GM21723 (cell line): ENCODE data around the gene CTSK.

Experiments used
- ATAC-seq: cut with Tn5 transposase; IDR thresholded peaks from one replicate; pipeline ENCODE4 v1.9.1; 2021; ENCODE audit warnings: mild to moderate bottlenecking, moderate library complexity; ENCODE audit not compliant: unreplicated experiment

Gene CTSK

DNA sequence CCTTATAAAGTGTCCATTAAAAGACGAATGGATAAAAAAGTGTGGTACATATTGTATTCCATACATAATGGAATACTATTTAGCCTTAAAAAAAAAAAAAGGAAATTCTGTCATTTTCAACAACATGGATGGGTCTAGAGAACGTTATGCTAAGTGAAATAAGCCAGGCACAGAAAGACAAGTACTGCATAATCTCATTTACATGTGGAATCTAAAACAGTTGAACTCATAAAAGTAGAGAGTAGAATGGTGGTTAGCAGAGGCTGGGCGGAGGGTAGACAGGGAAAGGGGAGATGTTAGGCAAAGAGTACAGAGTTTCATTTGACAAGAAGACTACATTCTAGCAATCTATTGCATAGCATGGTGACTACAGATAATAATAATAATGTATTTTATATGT lies 45.0 kb downstream of the CTSK start:
- ATAC-seq = no peak

DNA sequence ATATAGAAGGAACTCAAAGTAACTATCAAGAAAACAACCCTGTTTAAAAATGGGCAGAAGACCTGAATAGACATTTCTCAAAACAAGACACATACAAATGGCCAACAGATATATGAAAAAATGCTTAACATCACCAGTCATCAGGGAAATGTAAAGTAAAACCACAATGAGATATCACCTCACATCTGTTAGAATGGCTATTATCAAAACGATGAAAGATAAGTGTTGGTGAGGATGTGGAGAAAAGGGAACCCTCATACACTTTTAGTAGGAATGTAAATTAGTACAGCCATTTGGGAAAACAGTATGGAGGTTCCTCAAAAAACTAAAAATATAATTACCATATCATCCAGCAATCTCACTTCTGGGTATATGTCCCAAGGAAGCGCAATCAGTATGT lies 45.5 kb downstream of the CTSK start:
- ATAC-seq = no peak

DNA sequence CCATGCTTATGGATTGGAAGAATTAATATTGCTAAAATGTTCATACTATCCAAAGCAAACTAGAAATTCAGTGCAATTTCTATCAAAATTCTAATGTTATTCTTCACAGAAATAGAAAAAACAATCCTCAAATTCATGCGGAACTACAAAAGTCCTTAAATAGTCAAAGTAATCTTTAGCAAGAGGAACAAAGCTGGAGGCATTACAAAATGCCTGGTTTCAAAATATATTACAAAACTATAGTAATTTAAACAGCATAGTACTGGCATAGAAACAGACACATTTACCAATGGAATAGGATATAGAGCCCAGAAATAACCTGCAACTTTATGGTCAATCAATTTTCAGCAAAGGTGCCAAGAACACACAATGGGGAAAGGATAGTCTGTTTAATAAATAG lies 46.3 kb downstream of the CTSK start:
- ATAC-seq = no peak

DNA sequence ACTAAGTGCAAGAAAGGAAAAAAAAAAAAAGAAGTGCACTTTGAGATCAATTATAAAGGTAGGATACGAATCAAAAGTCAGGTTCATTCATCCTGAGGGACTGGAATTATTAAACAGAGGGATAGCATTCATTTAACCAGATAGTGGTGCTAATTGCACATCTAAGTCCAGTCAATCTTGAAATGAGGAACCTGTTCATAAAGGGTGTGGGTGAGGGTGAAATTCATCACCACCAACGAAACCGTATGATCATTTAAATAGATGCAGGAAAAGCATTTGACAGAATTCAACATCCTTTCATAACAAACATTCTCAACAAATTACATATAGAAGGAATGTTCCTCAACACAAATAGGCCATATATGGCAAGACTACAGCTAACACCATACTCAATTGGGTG lies 48.0 kb downstream of the CTSK start:
- ATAC-seq = no peak

DNA sequence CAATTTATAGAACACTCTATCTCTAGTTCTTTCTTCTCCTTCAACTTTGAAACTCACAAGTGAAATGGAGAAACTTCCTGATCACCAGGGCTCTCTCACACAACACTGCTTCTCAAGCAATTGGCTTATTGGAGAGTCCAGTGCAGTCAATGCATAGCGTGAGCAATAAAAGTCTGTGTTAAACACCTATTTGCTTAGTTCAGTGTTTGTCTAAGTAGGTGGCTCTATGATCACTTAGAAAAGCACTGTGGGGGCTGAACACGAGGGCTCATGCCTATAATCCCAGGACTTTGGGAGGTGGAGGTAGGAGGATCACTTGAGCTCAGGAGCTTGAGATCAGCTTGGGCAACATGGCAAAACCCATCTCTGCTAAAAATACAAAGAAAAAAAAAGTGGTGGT lies 54.6 kb downstream of the CTSK start:
- no peak for ATAC-seq

DNA sequence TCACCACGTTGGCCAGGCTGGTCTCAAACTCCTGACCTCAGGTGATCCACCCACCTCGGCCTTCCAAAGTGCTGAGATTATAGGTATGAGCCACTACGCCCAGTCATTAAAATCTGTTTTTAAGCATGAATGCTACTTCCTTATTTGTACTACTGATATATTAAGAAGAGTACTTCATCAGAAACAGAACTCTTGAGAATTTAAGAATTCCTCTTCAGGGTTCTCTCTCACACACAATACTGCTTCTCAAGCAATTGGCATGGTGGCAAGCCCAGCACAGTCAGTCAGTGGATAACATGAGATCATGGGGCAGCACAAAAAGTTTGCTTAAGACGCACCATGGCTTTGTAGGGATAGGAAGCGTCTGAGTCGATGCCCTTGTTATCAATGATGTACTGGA lies 56.6 kb downstream of the CTSK start:
- no peak for ATAC-seq

DNA sequence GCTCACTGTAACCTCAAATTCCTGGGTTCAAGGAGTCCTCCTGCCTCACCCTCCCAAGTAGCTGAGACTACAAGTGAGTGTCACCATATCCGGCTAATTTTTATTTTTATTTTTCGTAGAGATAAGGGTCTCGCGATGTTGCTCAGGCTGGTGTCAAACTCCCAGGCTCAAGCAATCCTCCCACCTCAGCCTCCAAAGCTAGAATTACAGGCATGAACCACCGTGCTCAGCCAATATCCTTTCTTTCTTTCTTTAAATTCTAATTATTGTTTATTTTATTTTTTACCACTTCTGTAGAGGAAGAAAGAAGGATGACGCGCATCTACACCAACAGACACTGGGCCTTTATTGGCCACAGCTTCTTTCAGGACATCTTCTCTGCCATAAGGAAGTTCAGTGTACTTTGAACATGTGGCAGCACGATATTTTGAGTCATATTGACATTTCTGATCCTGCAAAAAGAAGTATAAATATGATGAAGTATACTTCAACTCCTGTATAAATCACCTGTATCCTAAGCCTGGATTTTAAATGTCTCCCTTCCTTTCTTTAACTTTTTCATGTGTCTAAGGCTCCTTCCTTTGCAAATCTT lies 58.2 kb downstream of the CTSK start:
- no peak for ATAC-seq

DNA sequence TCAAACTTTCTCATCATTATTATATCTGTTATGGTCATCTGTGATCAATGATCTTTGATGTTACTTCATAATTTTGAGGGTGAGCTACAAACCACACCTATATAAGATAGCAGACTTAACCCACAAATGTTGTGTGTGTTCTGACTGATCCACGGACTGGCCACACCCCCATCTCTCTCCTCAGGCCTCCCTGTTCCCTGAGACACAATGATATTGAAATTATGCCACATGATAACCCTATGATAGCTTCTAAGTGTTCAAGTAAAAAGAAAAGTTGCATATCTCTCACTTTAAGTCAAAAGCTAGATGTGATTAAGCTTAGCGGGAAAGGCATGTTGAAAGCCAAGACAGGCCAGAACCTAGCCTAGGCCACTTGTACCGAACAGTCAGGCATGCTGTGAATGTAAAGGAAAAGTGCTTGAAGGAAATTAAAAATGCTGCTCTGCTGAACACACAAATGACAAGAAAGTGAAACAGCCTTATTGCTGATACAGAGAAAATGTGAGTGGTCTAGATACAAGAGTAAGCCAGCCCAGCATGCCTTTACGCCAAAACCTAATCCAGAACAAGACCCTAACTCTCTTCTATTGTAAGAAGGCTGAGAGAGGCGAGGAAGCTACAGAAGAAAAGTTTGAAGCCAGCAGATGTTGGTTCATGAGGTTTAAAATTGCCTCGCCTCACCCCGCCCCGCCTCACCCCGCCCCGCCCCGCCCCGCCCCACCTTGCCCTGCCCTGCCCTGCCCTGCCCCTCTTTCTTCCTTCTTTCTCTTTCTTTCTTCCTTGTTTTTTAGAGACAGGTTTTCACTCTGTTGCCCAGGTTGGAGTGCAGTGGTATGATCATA lies 59.0 kb downstream of the CTSK start:
- ATAC-seq = no peak
